Activated gamma-delta T cell treated with anti-CD3 and anti-CD28 coated beads, Interleukin-2, amount 50 U/mL, for 16 hours (primary cell): ENCODE measurements around the gene CAPN14.

ENCODE experiments used
- DNase-seq: peaks from one replicate; pipeline ENCODE4 v3.0.0-alpha.2; 2020; ENCODE audit warnings: low read depth

CAPN14 gene

DNA sequence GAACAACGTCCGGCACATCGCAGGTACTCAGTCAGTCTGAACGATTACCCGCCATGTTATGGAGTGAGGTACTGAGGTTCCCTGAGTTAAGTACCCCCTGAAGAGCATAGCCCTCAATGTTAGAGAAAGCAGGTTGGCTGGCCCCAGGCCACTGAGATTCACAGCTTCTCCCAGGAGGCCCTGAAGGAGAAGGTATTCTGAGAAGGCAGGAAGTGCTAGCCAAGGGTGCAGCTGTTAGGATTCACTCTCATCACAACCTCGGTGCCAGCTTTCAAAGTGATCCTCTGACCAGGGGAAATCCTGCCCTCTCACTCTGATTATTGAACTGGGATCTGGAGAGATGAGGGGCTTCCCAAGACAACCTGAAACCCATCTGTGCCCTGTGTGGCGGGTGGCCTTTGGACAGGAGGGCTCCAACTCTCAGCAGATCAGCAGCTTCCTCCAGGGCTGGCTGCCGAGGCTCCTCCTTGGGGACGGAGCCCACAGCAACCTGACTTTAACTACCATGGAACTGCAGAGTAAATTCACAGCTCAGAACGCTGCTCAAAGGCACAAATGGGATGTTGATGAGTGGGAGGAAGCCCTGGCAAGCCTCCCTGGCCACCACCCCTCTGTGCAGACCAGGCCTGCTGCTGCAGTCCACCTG is 24.4 kb upstream of the CAPN14 start:
- no peak for DNase-seq

DNA sequence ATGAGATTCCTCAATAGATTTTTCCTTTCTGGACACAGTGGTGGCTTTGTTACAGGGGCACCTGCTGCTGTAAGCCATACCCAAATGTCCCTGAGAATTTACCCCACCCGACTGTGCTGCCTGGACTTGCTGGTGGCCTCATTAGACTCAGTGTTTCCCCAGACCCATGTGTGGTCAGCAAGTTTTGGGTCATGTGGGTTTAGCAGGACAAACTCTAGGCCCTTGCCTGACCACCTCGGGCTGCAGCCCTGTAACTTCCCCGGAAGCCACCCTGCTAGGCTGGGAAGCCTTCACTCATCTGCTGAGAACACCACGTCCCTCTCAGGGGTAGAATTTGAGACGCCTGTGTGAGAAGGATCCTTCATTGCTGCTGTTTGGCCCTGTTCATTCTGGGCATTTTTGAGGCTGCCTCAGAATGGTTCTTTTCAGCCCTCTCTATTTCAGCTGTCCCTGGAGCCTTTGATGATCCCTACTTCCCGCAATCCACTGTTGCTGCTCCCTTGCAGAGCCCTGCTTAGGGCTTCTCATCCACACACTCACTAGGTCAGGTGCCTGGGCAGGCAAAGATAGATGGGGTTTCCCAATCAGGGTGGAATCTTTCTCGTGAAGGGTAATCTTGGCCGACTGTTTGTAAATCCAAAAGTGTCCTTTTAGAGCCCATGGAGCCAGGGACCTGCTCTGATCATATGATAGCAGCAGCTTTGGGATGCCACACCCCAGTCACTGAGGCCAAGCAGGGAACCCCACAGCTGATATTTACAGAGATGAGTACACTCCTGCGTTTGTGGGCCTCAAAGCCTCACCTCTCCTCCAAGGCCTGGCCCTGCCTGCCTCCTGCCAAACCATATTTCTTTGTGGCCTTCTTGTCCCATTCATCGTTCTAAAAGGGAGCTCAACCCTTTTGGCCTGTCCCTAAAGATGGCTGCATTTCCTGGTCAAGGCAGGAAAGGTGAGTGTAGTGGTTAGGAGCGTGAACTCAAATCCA is 23.4 kb upstream of the CAPN14 start:
- DNase-seq: no peak

DNA sequence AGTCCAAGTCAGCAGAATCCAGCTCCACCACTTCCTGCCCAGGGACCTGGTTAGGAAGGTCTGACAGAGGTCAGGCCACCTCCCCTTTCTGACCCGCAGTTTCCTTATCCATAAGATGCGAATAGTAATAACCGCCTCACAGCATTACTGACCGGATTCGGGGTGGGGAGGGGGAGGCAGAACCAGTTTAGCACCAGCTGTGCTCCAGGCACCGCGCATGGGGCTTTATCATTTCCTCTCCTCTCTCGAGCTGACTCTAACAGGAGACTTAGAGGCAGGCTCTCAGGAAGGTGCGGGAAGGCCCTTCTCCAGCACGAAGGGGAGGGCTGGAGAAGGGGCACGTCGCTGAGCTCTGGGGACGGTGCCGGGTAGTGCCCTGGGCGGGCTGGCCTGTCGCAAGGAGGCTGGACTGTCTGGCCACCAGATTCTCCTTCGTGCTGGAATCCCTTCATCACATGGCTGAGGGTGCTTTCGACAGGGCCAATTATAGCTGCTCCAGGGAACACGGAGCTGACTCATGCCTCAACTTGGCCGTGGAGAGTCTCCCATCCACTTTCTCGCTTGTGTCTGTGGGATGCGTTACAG is 22.4 kb upstream of the CAPN14 start:
- no peak for DNase-seq

DNA sequence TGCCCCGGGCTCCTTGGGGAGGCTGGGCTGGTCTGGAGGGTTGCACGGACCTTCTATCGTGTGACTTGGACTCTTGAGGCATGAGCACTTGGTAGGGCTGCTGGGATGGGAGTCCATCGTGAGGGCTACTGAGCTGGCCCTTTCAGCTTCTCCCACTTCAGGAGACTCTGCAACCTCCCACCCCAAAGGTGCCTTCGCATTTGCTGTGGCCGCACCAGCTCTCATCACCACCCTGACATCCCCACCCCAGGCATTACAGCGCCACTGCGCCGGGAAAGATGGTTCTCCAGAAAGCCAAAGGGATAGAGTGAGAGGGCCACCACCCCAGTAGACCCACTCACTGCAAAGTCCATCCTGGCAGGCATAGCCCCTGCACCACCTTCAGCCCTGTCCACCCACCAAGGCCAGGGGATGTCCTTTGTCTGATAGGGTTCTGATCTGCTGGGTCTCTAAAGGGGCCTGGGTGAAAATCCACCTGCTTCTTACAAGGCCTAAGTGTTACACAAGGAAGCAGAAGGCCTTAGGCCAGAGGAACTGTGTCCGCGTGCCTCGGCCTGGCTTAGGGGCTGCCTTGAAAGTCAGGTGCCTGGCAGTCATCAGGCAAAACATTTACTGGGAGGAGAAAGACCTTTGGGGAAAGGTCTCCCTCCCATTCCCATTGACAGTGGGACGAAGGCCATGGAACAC is 21.7 kb upstream of the CAPN14 start:
- DNase-seq: no peak

DNA sequence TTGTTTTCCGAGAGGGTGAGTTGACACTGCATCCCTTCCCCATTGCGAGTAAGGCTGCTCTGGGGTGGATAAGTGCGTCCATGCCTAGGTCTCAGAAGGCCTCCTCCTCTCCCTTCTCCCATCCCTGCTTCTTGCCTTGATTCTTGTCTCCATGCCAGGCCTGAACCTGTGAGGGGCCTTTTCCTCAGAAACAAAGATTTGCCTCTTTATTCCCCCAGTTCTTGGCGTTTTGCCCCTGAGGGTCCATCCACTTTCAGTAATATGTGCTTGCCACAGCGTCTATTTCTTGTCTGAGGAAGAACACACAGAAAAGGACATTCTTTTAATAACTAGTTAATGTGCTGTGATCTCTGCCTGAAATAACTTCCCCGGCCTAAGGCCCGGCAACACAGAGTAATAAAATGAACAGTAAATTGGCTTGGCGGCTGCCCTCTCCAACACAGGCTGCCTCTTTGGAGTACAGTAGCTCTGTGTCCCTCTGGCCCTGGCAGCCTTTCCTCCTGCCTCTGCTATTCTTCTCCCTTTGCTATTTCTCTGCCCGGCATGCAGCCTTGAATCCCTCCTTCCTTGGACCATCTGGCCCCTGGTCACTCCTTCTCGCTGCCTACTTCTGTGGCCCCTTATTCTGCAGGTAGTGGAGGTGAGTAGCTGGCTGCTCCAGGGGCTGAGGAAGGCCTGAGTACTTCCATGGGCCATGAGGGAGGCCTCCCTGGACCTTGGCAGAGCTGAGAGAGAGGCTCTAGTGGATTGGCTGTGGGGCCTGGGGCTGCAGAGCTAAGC is 21.0 kb upstream of the CAPN14 start:
- DNase-seq: no peak

DNA sequence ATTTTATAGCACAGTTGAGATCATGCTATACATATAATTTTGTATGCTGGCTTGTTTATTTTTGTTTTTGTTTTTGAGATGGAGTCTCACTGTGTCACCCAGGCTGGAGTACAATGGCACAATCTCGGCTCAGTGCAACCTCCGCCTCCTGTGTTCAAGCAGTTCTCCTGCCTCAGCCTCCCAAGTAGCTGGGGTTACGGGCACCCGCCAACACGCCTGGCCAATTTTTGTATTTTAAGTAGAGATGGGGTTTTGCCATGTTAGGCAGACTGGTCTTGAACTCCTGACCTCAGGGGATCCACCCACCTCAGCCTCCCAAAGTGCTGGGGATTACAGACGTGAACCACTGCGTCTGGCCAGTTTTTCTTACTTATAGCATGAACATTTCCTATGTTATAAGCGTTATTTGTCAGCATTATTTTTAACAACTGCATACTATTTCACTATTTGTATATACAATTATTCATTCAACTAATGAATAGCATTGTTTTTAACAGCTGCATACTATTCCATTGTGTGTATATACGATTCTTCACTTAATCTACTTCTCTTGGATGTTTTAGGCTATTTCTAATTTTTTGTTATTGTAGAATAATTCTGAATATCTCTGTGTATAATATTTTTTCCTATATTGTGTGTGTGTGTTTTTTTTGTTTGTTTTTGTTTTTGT is 20.2 kb upstream of the CAPN14 start:
- no peak for DNase-seq

DNA sequence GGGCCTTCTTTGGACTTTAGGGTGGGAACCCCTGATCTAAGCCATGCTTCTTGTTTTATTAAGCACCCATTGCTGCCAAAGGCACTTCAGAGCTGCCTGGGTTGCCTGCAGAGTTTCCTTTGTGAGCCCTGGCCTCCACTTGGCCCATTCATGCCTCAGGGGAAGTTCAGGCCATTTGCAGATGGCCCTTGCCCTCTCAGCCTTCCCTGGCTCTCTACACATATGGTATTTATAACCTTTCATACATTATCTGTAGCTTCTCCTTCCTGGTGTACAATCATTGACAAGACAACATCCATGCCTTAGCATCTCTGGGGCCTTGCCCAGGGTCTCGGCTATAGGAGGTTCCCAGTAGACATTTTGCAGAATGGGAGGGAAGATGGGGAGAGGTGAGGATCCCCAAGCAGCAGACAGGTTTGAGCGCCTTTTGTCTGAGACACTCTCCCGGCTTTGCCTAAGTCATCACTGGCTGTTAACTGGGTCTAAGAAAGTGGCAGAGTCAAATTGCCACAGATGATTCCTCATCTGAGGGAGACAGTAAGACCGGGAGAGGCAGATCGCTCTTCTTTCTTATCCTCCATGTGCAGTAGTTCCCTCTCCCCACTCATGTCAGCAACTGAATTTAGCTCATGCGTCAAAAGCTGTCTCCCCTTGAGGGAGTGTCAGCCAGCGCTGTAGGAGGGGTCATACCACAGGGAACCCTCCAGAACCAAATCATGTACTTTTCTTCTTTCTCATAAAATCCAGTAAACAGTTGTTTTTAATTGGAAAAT is 19.3 kb upstream of the CAPN14 start:
- no peak for DNase-seq

DNA sequence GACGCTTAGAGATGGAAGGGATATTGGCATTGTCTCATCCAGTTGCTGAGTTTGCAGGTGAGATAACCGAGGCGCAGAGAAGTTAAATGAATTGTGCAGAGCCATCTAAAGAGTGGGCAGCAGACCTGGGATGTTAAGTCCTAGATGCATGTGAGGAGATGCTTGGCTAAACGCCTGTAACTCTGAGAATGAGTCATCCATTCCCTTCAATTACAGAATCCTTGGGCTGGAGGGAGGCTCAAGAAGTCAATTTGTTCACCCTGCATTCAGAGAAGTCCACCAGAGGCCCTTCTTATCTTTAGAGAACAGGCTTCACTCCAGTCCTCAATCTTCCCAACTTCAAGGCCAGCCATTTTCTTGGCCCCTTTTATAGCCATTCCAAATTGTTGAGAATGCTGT is 18.2 kb upstream of the CAPN14 start:
- no peak for DNase-seq

DNA sequence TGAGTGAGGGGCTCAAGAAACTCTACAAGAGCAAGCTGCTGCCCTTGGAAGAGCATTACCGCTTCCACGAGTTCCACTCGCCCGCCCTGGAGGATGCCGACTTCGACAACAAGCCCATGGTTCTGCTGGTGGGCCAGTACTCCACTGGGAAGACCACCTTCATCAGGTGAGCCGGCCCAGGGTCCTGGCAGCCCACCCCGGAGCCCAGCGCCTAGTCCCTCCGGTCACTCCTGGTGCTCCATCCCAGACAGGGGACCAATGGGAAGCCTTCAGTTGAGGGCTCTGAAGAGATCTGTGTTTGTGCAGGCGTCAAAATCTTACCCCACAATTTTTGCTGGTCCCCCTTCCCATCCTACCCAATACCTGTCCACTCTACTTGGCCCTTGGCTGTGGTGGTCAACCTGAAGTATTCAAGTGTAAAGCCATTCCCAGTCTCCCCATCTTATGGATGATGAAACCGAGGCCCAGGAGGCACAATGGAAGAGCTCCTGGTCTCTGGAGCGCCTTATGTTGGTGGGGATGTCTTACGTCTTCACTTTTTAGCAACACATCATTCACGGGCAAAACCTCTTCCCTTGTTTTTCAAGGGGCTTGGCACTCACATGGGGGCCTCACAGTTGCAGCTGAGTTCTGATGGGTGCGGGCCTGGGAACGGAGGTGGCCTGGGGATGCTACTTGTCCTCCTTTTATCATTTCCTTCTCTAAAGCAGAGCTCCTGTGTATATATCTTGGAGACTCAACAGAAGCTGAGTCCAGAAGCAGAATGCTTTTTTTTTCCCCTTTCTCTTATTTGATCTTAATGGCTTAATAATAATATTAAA is 17.6 kb upstream of the CAPN14 start:
- no peak for DNase-seq

DNA sequence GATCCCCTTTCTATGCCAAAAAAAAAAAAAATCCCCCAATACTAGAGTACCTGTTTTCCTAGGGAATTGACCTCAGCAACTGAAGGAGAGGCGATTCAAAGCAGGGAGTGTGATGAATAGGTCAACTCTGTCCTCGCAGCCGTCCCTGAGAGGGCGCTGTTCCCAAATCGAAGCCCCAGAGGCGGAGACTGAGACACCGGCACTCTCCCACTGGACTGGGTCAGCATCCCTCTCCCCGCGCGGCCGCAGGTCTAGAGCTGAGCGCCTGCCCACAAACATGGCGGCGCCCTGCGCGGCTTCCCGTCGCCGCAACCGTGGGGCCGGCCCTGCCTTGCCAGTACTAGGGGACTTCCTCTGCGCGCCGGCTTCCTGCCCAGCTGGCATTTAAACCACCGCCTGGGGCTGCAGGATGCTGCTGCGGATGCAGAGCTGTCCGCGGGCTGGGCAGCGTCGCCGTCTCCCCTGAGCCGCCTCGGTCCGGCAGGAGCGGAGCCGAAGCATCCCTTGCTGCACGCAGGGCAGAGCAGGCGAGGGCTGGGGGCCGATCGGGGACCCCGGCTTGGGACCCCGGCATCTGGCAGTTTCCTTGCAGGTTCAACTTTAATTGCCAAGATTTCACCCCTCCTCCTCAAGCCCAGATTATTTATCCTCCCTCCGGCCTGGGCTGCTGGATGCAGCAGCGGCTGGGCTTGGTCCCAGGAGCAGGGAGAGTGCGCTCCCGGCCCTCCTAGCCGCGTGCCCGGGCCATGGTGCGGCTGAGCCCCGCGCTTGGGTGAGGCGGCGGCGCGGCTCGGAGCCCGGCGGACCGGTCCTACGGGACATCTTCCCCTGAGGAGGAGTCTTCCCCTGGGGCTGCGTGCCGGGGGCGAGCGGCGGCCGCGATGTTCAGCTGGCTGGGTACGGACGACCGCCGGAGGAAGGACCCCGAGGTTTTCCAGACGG is 16.7 kb upstream of the CAPN14 start, which contains the start of gene EHD3:
EHD3 (plus strand) TSS at position 412 of the 942 bp plus-strand sequence; CDS start at position 882, 470 bp downstream.
- peak; percentile 61 for DNase-seq

DNA sequence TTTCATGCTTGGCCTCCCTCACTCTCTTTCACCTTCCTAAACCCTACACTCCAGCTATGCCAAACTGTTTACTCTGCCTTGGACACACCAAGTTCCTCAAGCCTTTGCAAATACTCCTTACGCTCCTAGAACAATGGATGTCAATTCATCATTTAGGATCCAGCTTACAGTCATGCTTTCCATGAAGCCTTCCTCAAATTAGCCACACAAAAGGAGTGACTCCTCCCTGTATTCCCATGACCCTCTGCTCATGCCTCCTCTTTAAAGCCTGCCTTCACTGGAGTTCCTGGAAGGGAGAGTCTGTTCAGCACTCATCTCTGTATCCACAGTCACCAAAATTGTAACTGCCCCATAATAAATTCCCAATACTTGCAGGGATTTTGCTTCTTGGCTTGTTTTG is 15.9 kb upstream of the CAPN14 start:
- DNase-seq: no peak

DNA sequence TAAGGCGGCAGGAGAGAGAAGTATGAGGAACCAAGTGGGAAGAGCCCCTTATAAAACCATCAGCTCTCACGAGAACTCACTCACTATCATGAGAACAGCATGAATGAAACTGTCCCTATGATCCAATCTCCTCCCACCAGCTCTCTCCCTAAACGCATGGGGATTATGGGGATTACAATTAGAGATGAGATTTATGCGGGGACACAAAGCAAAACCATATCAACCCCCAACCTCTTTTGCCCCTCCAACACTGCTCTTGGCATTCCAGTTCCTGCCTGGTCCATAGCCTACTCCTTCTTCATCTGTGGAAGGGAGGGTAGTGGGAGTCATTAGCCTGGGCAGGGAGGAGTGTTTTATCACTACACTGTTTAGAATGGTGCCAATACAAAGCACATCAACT is 15.3 kb upstream of the CAPN14 start:
- no peak for DNase-seq

DNA sequence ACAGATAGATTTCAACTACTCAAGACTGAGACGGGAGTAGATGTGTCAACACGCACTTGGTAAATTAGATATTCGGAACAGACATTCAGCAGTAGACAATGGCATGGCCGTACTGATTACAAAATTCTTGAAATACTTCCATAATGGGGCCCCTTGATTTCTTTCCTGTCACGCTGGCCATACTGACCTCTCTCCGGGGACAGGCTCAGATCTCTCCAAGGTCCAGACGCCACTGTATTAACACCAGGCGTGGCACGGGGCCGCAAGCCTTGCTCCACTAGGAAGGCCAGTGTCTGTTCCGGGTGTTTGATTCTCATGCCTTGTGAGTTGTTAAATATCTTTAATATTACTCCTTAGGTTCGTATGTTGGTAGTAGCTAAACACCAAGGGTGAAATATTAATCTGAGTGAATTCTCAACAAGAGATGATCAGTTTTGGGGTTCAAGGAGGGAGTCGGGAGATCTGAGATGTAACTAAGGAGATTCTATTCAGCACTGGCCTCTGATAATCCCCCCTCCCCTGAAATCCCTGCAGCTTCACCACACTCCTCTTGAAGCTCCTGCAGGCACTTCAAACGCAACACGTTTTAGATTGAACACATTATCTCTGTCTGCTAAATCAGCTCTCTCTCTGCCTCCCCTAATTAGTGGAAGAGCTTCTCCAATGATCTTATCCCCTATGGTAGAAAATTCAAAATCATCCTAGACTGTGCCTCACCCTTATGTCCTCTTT is 14.4 kb upstream of the CAPN14 start:
- DNase-seq: no peak

DNA sequence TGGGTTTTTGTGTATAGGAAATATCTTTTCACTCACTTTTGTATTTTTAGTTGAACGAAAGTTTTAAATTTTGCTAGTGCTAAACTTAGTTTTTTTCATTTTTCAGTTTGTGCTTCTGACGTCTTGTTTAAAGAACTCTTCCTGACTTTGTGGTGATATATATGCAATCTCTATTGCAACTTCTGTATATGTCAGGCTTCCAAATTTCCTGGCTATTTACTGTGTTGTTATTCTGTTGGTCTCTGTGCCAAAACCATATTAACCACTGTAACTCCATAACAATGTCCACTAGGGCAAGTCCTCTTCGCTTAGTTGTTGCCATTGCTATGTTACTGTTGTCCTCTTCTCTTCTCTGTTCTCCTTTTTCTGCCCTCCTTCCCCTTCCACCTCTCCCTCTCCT is 13.4 kb upstream of the CAPN14 start:
- DNase-seq: no peak

DNA sequence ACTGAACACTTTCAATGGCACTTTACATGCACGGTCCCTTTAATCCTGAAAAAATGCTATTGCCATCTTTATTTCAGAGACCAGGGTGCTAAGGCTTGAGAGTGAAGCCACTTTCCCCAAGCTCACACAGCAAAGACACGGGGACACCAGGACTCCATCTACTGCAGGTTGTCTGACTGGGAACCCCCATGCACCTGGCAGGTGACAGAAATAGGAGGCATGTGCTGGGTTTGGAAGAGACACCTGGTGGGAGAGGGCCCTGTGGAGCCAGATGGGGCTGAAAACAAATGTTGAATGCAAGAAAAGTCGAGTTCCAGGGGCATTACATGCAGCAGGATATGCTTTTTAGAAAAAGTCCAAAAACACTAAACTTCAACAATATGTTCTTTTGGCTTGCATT is 11.4 kb upstream of the CAPN14 start:
- no peak for DNase-seq

DNA sequence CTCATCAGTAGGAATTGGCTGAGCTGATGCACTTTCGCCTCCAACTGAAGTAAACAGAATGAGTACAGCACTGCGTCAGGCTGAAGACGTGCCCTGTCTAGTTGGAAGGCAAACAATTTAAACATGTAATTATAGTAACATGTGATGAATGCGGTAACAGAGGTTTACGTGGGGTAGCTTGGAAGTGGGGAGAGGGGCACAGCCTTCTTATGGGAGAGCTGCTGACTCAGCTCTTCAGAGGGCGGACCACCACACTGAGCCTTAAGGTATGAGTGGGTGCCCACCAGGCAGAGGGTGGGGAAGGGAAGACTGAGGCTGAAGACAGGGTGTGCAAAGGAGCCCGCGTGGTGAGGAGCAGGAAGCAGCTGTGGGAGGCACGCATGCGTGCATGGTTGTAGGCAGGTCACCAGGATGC is 10.4 kb upstream of the CAPN14 start:
- DNase-seq: no peak

DNA sequence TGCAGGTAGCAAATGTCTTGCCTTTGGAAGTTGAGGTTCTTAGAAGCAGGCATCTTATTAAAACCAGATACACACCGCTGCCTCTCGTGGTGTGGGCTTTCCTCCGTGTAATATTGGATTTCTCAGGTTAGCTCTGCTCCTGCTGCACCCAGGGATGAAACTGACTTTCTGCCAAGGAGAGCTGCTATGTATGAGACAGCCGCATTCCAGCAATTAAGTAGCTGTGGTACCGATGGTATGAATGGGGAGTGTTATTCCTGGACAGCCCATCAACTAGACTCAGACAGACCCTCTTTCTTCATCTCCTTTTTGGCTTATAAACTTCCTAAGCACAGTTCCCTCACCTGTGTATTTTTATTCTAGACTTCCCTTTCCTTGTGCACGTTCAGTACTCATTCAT is 9.8 kb upstream of the CAPN14 start:
- no peak for DNase-seq
